ENCODE data around the gene DNAJC27.

Gene DNAJC27

GRCh38 chr2:24943427-24944053 lies 28.2 kb downstream of the DNAJC27 start:
- TF ChIP-seq POLR2AphosphoS5 (IDR thresholded peaks at IDR 0.05; ENCODE audit: low read depth, low read length) = no peak
- TF ChIP-seq POLR2A (IDR thresholded peaks at IDR 0.05; ENCODE audit: low read depth, low read length) = no peak
- TF ChIP-seq TAF1 (IDR thresholded peaks at IDR 0.05; ENCODE audit: borderline replicate concordance, low read depth, low read length) = no peak
- no peak for FAIRE-seq
- DNase-seq (ENCODE audit: insufficient read length) = no peak

GRCh38 chr2:24939353-24939752 lies 32.4 kb downstream of the DNAJC27 start:
- no peak for FAIRE-seq
- no peak for DNase-seq (ENCODE audit: insufficient read length)
- TF ChIP-seq POLR2A (IDR thresholded peaks at IDR 0.05; ENCODE audit: low read depth, low read length) (no peak), POLR2AphosphoS5 (IDR thresholded peaks at IDR 0.05; ENCODE audit: low read depth, low read length) (no peak), TAF1 (IDR thresholded peaks at IDR 0.05; ENCODE audit: borderline replicate concordance, low read depth, low read length) (no peak)

DNA sequence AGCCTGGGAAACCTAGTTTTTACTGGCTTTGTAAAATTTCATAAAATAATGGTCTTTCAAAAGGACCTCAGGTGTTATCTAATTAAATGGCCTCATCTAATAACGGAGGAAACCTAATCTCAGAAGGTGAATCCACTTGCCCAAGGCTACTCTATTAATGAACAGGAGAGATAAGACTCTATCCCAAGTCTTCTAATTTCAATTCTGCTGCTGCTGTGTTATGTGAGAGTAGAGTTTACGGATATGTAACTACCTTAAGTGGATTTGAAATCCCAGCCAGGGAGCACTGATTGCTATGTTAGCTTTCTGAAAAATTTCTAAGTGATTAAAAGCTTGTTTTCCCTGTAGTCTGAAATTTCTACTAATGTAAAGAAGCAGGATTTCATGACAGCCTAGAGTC lies 34.5 kb downstream of the DNAJC27 start:
- TF ChIP-seq POLR2AphosphoS5 (IDR thresholded peaks at IDR 0.05; ENCODE audit: low read depth, low read length) (no peak), POLR2A (IDR thresholded peaks at IDR 0.05; ENCODE audit: low read depth, low read length) (no peak), TAF1 (IDR thresholded peaks at IDR 0.05; ENCODE audit: borderline replicate concordance, low read depth, low read length) (no peak)
- no peak for DNase-seq (ENCODE audit: insufficient read length)
- FAIRE-seq = no peak

DNA sequence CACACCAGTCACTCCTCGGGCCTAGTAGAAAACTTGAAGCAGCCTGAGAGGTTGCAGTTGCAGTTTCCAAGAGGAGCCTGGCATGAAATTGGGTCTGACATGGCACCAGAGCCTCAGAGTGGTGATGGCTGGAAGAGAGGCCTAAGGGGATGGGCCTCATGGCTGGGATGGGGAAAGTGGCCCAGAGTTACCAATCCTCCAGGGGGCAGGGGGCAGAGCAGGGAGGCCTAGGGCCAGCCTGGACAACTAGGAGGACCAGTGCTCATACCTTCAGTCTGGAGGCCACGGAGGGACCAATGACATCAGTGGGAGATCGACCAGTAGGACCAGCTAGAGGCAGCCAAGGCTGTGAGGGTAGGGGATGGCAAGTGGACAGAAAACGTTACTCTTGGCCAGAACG lies 36.6 kb downstream of the DNAJC27 start:
- TF ChIP-seq POLR2A (IDR thresholded peaks at IDR 0.05; ENCODE audit: low read depth, low read length) (no peak), TAF1 (IDR thresholded peaks at IDR 0.05; ENCODE audit: borderline replicate concordance, low read depth, low read length) (no peak), POLR2AphosphoS5 (IDR thresholded peaks at IDR 0.05; ENCODE audit: low read depth, low read length) (no peak)
- no peak for DNase-seq (ENCODE audit: insufficient read length)
- no peak for FAIRE-seq

- DNase-seq (ENCODE audit: insufficient read length) (no peak), FAIRE-seq (no peak)
- TF ChIP-seq POLR2A (IDR thresholded peaks at IDR 0.05; ENCODE audit: low read depth, low read length) = no peak
- TF ChIP-seq POLR2AphosphoS5 (IDR thresholded peaks at IDR 0.05; ENCODE audit: low read depth, low read length) = no peak
- TF ChIP-seq TAF1 (IDR thresholded peaks at IDR 0.05; ENCODE audit: borderline replicate concordance, low read depth, low read length) = no peak
These were observed 39.0 kb downstream of the DNAJC27 start for GRCh38 chr2:24932715-24933114.

GRCh38 chr2:24930768-24931167 lies 41.0 kb downstream of the DNAJC27 start:
- TF ChIP-seq POLR2AphosphoS5 (IDR thresholded peaks at IDR 0.05; ENCODE audit: low read depth, low read length) (no peak), POLR2A (IDR thresholded peaks at IDR 0.05; ENCODE audit: low read depth, low read length) (no peak), TAF1 (IDR thresholded peaks at IDR 0.05; ENCODE audit: borderline replicate concordance, low read depth, low read length) (no peak)
- FAIRE-seq (peak; percentile 83), DNase-seq (ENCODE audit: insufficient read length) (peak; percentile 65)

GRCh38 chr2:24929230-24929629 lies 42.5 kb downstream of the DNAJC27 start:
- DNase-seq (ENCODE audit: insufficient read length) (no peak), FAIRE-seq (peak; percentile 42)
- no peak for TF ChIP-seq TAF1 (IDR thresholded peaks at IDR 0.05; ENCODE audit: borderline replicate concordance, low read depth, low read length)
- no peak for TF ChIP-seq POLR2A (IDR thresholded peaks at IDR 0.05; ENCODE audit: low read depth, low read length)
- no peak for TF ChIP-seq POLR2AphosphoS5 (IDR thresholded peaks at IDR 0.05; ENCODE audit: low read depth, low read length)

DNA sequence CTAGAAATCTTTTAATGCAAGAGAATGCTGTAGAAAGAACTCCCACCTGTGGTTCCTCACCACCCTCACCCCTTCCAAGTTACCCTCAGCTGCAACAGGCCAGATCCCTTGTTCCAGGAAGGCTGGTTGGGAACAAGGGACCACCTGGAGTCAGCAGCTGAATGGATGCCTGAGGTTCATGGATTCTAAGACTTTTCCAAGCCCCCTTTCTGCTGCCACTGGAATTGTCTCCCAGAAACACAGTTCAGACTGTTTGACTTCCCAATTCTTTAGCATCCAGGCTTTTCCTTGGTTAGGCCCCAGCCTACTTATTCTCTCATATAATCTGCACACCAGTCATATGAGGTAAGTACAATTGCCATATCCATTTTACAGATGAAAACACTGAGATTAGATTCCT lies 43.7 kb downstream of the DNAJC27 start:
- TF ChIP-seq TAF1 (IDR thresholded peaks at IDR 0.05; ENCODE audit: borderline replicate concordance, low read depth, low read length) (no peak), POLR2AphosphoS5 (IDR thresholded peaks at IDR 0.05; ENCODE audit: low read depth, low read length) (no peak), POLR2A (IDR thresholded peaks at IDR 0.05; ENCODE audit: low read depth, low read length) (no peak)
- DNase-seq (ENCODE audit: insufficient read length) (no peak), FAIRE-seq (no peak)

DNA sequence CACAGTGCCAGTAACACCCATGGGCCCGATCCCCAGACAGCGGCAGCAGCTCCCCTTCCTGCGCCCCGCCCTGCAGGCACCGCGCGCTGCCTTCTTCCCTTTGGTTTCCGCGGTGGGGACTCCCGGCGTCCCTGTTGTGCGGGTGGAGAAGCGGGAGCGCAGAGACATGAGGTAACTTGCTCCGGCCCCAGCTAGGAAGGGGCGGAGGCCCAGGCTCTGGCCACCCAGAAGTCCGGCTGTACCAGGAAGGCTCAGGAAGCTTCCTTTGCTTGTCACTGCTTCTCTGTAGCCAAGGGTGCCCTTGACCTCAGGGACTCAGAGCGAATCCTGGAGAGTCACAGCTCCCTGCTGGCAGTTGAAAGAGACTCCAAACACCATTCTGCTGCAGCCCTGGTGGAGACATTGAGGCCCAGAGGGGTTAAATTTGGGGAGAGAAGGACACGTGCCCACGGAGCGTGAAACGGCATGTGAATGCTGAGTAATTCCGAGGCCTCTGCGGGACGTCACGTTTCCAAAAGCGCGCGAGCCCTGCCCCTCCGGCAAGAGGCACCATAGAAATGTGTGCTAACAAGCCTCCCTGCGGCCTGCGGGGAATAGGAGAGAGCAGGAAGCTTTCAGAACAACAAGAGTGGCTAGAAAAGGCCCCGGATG lies 45.0 kb downstream of the DNAJC27 start:
- TF ChIP-seq POLR2AphosphoS5 (IDR thresholded peaks at IDR 0.05; ENCODE audit: low read depth, low read length) (no peak), TAF1 (IDR thresholded peaks at IDR 0.05; ENCODE audit: borderline replicate concordance, low read depth, low read length) (peak; percentile 34; the same call in 1 of the 2 replicates)
- peak; percentile 91 for FAIRE-seq
- DNase-seq (ENCODE audit: insufficient read length) = peak; percentile 46

GRCh38 chr2:24926220-24926601 lies 45.5 kb downstream of the DNAJC27 start:
- no peak for TF ChIP-seq POLR2AphosphoS5 (IDR thresholded peaks at IDR 0.05; ENCODE audit: low read depth, low read length)
- TF ChIP-seq TAF1 (IDR thresholded peaks at IDR 0.05; ENCODE audit: borderline replicate concordance, low read depth, low read length) = no peak
- TF ChIP-seq POLR2A (IDR thresholded peaks at IDR 0.05; ENCODE audit: low read depth, low read length) = no peak
- DNase-seq (ENCODE audit: insufficient read length) (no peak), FAIRE-seq (no peak)

GRCh38 chr2:24925815-24926214 lies 45.9 kb downstream of the DNAJC27 start:
- DNase-seq (ENCODE audit: insufficient read length) (no peak), FAIRE-seq (no peak)
- no peak for TF ChIP-seq TAF1 (IDR thresholded peaks at IDR 0.05; ENCODE audit: borderline replicate concordance, low read depth, low read length)
- TF ChIP-seq POLR2AphosphoS5 (IDR thresholded peaks at IDR 0.05; ENCODE audit: low read depth, low read length) = no peak
- TF ChIP-seq POLR2A (IDR thresholded peaks at IDR 0.05; ENCODE audit: low read depth, low read length) = no peak

- DNase-seq (ENCODE audit: insufficient read length) (no peak), FAIRE-seq (no peak)
- TF ChIP-seq TAF1 (IDR thresholded peaks at IDR 0.05; ENCODE audit: borderline replicate concordance, low read depth, low read length) (no peak), POLR2A (IDR thresholded peaks at IDR 0.05; ENCODE audit: low read depth, low read length) (no peak), POLR2AphosphoS5 (IDR thresholded peaks at IDR 0.05; ENCODE audit: low read depth, low read length) (no peak)
These were observed 47.0 kb downstream of the DNAJC27 start for GRCh38 chr2:24924732-24925131.
